ENCODE results near the gene TLCD4. TPM values are rescaled to one million over a fixed set of nuclear protein-coding genes. Genes with fewer than 3 reads are reported as not detected.

TLCD4 gene
- total and polyA plus RNA-seq, 2 of the 13 experiments (the other 11 are each of a cell fraction or from before 2014, with no cell fraction given) = 4.7 to 14.5 TPM

- no peak for TF ChIP-seq ZBTB40 (IDR thresholded peaks at IDR 0.05)
- no peak for TF ChIP-seq ZBTB40 (CRISPR knock-in tag; IDR thresholded peaks at IDR 0.05)
- TF ChIP-seq KMT2B (CRISPR knock-in tag; IDR thresholded peaks at IDR 0.05) = no peak
- 0 out of 2 replicates have a peak, but pooled peaks have one; percentile 67 for TF ChIP-seq ZNF317 (CRISPR knock-in tag; IDR thresholded peaks at IDR 0.05)
- TF ChIP-seq MED1 (CRISPR knock-in tag; IDR thresholded peaks at IDR 0.05) = peak; percentile 63; the same call in 1 of the 2 replicates
- no peak for TF ChIP-seq ADNP (CRISPR knock-in tag; IDR thresholded peaks at IDR 0.05)
- no peak for TF ChIP-seq ZBTB43 (CRISPR knock-in tag; conservative IDR thresholded peaks at IDR 0.05)
- no peak for TF ChIP-seq CREB1 (IDR thresholded peaks at IDR 0.05)
- TF ChIP-seq CREB1 (CRISPR knock-in tag; IDR thresholded peaks at IDR 0.05) = peak; percentile 58; the same call in 1 of the 2 replicates
- peak; percentile 36; the same call in 1 of the 2 replicates for TF ChIP-seq FOXO1 (CRISPR knock-in tag; IDR thresholded peaks at IDR 0.05)
- TF ChIP-seq MAFK (conservative IDR thresholded peaks at IDR 0.05 in 1 of 2, IDR thresholded peaks at IDR 0.05 in 1 of 2; ENCODE audit: low read length in 2 of 2) = no peak
- no peak for TF ChIP-seq ZNF776 (CRISPR knock-in tag; IDR thresholded peaks at IDR 0.05)
- no peak for TF ChIP-seq PRDM10 (CRISPR knock-in tag; IDR thresholded peaks at IDR 0.05; ENCODE audit: low read depth)
- TF ChIP-seq TEF (CRISPR knock-in tag; IDR thresholded peaks at IDR 0.05) = no peak
- no peak for TF ChIP-seq ZNF275 (CRISPR knock-in tag; IDR thresholded peaks at IDR 0.05; ENCODE audit: borderline replicate concordance)
These were observed 1.4 kb upstream of the TLCD4 start (continued) for GRCh38 chr1:95115708-95116137.
